ENCODE results near the gene DAB2IP.

The DAB2IP gene

DNA sequence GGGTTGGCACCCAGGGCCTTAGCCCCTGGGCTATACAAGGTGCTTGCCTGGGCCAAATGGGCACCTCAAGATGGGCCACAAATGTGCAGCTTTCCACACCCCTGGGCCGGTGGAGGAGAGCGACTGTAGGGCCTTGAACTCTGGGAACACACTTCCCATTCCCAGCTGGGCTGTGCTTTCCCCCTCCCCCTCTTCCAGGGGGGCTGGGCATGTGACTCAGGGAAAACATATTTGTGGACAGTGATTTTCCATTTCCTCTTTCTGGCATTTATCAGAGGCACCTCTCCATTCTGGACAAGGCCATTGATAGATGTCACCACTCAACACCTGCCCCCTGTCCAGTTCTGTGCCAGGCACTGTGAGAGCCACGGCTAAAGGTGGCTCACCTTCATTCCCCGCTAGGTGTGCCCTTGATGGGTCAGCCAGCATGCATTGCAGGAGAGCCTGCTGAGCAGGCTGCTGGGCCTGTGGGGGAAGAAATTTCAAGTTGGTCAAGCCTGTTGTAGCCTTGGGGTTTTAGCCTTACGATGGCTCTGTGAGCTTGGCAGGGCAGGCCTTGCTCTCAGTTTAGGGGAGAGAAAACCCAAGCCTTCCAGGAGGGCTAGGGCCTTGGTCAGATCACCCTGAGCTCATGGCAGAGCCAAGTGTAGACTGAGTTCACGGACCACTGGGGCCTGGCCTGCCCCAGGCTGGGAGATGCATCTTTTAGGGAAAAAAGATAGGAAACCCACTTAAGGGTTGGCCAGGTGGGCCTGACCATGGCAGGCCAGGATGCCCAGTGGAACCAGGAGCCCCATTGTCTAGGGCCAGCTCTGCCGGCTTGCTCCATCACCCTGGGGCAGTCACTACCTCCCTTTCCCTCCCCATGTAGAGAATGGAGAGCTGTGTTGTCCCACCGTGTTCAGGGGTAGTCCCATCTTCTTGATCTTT lies 113.9 kb downstream of the DAB2IP start:
- no peak for TF ChIP-seq CTCF (IDR thresholded peaks at IDR 0.05; ENCODE audit: low read depth, low read length)
- no peak overlapping the region for H3K4me3 ChIP-seq (ENCODE audit: low read depth, low read length)

- H3K4me3 ChIP-seq (ENCODE audit: low read depth, low read length) = no peak overlapping the region
- TF ChIP-seq CTCF (IDR thresholded peaks at IDR 0.05; ENCODE audit: low read depth, low read length) = no peak
Observed at GRCh38 chr9:121766081-121766683, 114.7 kb downstream of the DAB2IP start.

DNA sequence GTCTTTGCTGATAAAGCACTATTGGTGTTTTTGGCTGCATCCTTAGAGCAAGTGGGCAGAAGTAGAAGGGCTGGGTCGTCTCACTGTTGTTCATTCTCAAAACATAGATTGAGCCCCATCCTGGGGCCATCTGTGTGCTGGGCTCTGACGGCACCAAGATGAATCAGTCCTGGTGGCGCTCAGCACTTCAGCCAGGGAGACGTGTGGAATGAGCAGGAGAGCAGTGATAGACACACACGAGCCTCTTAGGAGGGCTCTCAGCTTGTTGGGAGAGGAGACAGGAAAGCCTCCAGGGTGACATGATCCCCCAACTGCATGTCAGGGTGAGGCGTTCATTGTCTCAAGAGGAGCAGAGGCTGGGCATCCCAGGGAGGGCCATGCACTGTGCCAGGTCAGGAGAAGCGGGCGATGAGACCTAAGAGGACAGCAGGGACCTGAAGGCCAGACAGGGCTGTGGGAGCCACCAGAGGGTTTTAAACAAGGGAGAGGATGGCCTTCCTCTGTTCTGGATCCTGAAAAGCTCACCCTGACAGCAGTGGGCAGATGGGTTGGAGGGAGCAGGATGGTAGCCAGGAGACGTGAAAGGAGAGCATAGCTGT lies 115.8 kb downstream of the DAB2IP start:
- no peak for TF ChIP-seq CTCF (IDR thresholded peaks at IDR 0.05; ENCODE audit: low read depth, low read length)
- H3K4me3 ChIP-seq (ENCODE audit: low read depth, low read length) = no peak overlapping the region

- no peak overlapping the region for H3K4me3 ChIP-seq (ENCODE audit: low read depth, low read length)
- TF ChIP-seq CTCF (IDR thresholded peaks at IDR 0.05; ENCODE audit: low read depth, low read length) = no peak
Observed at GRCh38 chr9:121768416-121769015, 117.1 kb downstream of the DAB2IP start.

DNA sequence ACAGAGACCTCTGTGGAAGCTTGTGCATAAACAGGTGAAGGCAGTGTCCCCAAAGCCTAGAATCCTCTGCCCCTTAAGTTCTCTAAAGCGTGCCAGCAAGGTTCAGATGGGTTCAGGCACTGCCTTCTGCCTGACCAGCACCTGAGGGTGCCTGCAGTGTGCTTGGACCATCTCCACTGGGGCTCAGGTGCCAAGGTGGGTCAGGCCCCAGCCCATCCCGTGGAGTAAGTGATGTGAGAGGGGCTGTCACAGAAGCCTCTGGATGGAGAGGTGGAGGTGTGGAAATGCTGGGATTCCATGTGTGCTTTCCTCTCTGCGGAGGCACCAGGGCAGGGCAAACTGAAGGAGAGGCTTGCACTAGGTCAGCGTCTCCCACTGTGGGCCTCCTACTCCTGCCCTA lies 118.5 kb downstream of the DAB2IP start:
- no peak overlapping the region for H3K4me3 ChIP-seq (ENCODE audit: low read depth, low read length)
- no peak for TF ChIP-seq CTCF (IDR thresholded peaks at IDR 0.05; ENCODE audit: low read depth, low read length)

DNA sequence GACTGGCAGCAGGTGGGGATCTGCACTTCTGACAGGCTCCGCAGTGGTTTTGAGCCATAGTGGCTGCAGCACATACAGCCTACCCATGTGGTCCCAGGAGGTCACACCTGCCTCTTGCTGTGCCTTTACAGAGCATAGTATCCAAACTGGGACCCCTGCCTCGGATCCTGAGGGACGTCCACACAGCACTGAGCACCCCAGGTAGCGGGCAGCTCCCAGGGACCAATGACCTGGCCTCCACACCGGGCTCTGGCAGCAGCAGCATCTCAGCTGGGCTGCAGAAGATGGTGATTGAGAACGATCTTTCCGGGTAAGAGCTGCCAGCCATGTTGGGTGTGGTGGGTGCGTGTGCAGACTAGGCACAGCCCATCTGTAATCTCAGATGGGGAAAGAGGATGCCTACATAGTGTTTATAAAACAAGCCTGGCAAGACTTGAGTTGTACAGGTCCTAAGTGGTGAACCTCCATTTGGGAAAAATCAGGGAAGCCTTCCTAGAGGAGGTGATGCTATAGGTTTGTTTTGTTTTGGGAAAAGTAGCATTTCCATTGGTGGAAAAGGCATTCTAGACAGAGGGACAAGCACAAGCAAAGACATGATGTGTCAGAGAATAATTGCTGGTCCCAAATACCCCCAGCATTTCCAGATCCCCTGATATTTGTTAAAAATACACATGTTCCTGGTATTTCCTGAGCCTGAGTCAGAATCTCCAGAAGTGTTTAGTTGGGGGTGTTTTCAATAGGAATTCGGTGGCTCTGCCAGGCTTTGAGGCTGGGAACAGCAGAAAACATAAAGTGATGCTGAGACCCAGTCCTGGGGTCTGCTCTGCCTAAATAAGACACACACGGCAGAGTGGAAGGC lies 119.2 kb downstream of the DAB2IP start:
- TF ChIP-seq CTCF (IDR thresholded peaks at IDR 0.05; ENCODE audit: low read depth, low read length) = no peak
- H3K4me3 ChIP-seq (ENCODE audit: low read depth, low read length) = no peak overlapping the region

All from WI38 (cell line).